ENCODE results near the gene SNED1. TPM values are rescaled to one million over a fixed set of nuclear protein-coding genes. Genes with fewer than 3 reads are reported as not detected.
"Not testable (repeated sequence)": the region's sequence is repeated elsewhere in the genome, so short reads cannot be mapped to it uniquely, and the experiment has no call there.

The SNED1 gene
- total RNA-seq, 1 experiment from 2014 or later, result 3.2 TPM

- TF ChIP-seq ARID4B (CRISPR knock-in tag; IDR thresholded peaks at IDR 0.05; ENCODE audit: borderline replicate concordance), result peak; percentile 82; the same call in 1 of the 2 replicates
- peak; percentile 56; the same call in 1 of the 2 replicates for TF ChIP-seq ESRRA (CRISPR knock-in tag; IDR thresholded peaks at IDR 0.05; ENCODE audit: borderline replicate concordance)
- peak; percentile 94 for TF ChIP-seq FOXK1 (CRISPR knock-in tag; IDR thresholded peaks at IDR 0.05)
- TF ChIP-seq SMAD3 (CRISPR knock-in tag; IDR thresholded peaks at IDR 0.05; ENCODE audit: borderline replicate concordance), result 0 out of 2 replicates have a peak, but pooled peaks have one; percentile 20
- 0 out of 2 replicates have a peak, but pooled peaks have one; percentile 55 for TF ChIP-seq RELA (CRISPR knock-in tag; IDR thresholded peaks at IDR 0.05; ENCODE audit: borderline replicate concordance)
- peak; percentile 75; the same call in 1 of the 2 replicates for TF ChIP-seq MYBL2 (CRISPR knock-in tag; IDR thresholded peaks at IDR 0.05)
- TF ChIP-seq KAT7 (CRISPR knock-in tag; IDR thresholded peaks at IDR 0.05; ENCODE audit: borderline replicate concordance), result peak; percentile 90; the same call in 1 of the 2 replicates
- TF ChIP-seq TP53 (CRISPR knock-in tag; IDR thresholded peaks at IDR 0.05), result no peak; the same call in 1 of the 2 replicates
Observed at GRCh38 chr2:241102239-241102803, 103.9 kb downstream of the SNED1 start, which contains the start of gene MTERF4 (continued).

GRCh38 chr2:241103176-241103595 lies 104.8 kb downstream of the SNED1 start:
- H3K9me3 Mint-ChIP-seq, result no peaks in the 10 kb centered on the region
- DNase-seq (ENCODE audit: low spot score) (no peak), ATAC-seq (no peak)
- H3K36me3 Mint-ChIP-seq, result peaks cover 15% of the 10 kb centered on the region
- TF ChIP-seq GTF2I (CRISPR knock-in tag; conservative IDR thresholded peaks at IDR 0.05) (no peak), ZBTB21 (CRISPR knock-in tag; IDR thresholded peaks at IDR 0.05; ENCODE audit: borderline replicate concordance) (no peak), GABPB1 (CRISPR knock-in tag; IDR thresholded peaks at IDR 0.05) (no peak), ZBTB43 (CRISPR knock-in tag; IDR thresholded peaks at IDR 0.05) (no peak), ZNF317 (CRISPR knock-in tag; IDR thresholded peaks at IDR 0.05; ENCODE audit: borderline replicate concordance, low read depth) (no peak), IRF2 (CRISPR knock-in tag; IDR thresholded peaks at IDR 0.05; ENCODE audit: borderline replicate concordance, low read depth) (no peak), ARID4B (CRISPR knock-in tag; IDR thresholded peaks at IDR 0.05; ENCODE audit: borderline replicate concordance) (no peak), USF1 (CRISPR knock-in tag; IDR thresholded peaks at IDR 0.05) (no peak)
- CTCF ChIA-PET, result interaction anchor here (1.5 kb wide), 1 partner anchor 189 kb away, joined by 5 read pairs; no protein-coding TSS in a partner anchor
- POLR2A ChIA-PET, result no interaction called here
- peak overlapping the region; percentile 98; the same call in 1 of the 2 replicates for H3K27ac Mint-ChIP-seq
- peaks cover 5% of the 10 kb centered on the region for H3K4me1 Mint-ChIP-seq
- no peaks in the 10 kb centered on the region for H3K27me3 Mint-ChIP-seq (ENCODE audit: low read depth)
- peak overlapping the region; percentile 95 for H3K4me3 Mint-ChIP-seq

- H3K4me1 Mint-ChIP-seq; H3K4me3 Mint-ChIP-seq; H3K27ac Mint-ChIP-seq; H3K36me3 Mint-ChIP-seq; CTCF ChIA-PET; H3K9me3 Mint-ChIP-seq; ATAC-seq; DNase-seq (ENCODE audit: low spot score); H3K27me3 Mint-ChIP-seq (ENCODE audit: low read depth): not testable (repeated sequence)
- POLR2A ChIA-PET, result interaction anchor here (0.7 kb wide), 1 partner anchor 94 kb away, joined by 3 read pairs; no protein-coding TSS in a partner anchor
Observed at GRCh38 chr2:241104611-241105010, 106.2 kb downstream of the SNED1 start.
